ENCODE results near the gene CDH22.

CDH22 gene

DNA sequence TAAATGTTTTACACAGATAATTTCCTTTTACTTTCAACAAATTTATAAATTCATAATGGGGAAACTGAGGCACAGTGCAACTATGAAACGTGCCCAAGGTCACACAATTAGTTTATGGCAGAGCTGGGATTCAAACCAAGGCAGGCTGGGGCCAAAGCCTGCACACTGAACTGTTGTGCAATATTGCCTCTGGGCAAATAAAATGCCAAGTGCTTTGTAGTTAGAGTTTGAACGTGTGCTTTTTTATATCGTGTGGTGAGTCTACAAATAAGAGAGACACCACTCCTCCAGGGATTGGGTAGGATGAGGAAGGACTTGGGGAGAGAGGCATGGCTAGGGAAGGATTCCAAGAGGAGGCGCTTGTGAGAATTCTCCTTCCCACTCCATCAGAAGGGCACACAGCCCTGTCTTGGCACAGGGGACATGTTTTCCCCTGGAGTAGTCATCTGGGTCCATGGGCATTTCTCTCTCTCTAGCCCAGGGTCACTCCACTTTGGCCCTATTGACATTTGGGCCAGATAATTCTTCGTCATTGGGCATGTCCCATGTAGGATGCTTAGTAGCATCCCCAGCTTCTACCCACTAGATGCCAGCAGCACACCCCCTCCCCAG lies 2.8 kb upstream of the CDH22 start:
- TF ChIP-seq FOXA1 (IDR thresholded peaks at IDR 0.05) (no peak), ELF4 (IDR thresholded peaks at IDR 0.05) (no peak), FOXK2 (IDR thresholded peaks at IDR 0.05) (no peak), NFRKB (IDR thresholded peaks at IDR 0.05) (no peak), FOXM1 (IDR thresholded peaks at IDR 0.05; ENCODE audit: borderline replicate concordance) (no peak), SUZ12 (IDR thresholded peaks at IDR 0.05) (no peak), L3MBTL2 (conservative IDR thresholded peaks at IDR 0.05) (no peak), ARNT (IDR thresholded peaks at IDR 0.05) (no peak), CTBP1 (IDR thresholded peaks at IDR 0.05; ENCODE audit: borderline replicate concordance) (no peak), LEF1 (IDR thresholded peaks at IDR 0.05; ENCODE audit: borderline replicate concordance) (no peak), BHLHE40 (IDR thresholded peaks at IDR 0.05; ENCODE audit: borderline replicate concordance) (no peak), HDGF (IDR thresholded peaks at IDR 0.05; ENCODE audit: borderline replicate concordance) (no peak), SP1 (IDR thresholded peaks at IDR 0.05) (no peak), ZNF384 (IDR thresholded peaks at IDR 0.05) (no peak), TARDBP (IDR thresholded peaks at IDR 0.05) (no peak)
- TF ChIP-seq, protein P1, sequence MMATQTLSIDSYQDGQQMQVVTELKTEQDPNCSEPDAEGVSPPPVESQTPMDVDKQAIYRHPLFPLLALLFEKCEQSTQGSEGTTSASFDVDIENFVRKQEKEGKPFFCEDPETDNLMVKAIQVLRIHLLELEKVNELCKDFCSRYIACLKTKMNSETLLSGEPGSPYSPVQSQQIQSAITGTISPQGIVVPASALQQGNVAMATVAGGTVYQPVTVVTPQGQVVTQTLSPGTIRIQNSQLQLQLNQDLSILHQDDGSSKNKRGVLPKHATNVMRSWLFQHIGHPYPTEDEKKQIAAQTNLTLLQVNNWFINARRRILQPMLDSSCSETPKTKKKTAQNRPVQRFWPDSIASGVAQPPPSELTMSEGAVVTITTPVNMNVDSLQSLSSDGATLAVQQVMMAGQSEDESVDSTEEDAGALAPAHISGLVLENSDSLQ (IDR thresholded peaks at IDR 0.05): no peak
- no peak for DNase-seq (ENCODE audit: extremely low spot score)
- POLR2A ChIA-PET: no interaction called here
- CTCF ChIA-PET: interaction anchor here (1.0 kb wide), 1 partner anchor 14 kb away, joined by 4 read pairs; no protein-coding TSS in a partner anchor

DNA sequence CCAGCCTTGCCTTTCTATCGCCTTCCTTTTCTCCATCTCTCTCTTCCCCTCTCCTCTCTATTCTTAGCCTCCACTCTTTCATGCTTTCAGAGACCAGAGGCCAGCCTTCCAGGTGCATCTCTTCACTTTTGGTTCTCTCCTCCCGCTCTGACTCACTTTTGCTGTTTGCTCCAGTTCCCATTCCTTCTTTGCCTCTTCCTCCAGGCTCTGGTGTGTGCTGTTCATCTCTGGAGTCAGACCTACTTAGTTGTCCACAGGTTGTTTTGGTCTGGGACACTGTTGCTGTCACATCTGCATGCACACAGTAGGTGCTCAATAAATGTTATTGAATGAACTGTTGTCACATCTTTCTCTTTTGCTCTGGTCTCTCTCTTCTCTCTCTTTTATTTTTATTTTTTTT lies 1.6 kb upstream of the CDH22 start:
- POLR2A ChIA-PET: no interaction called here
- DNase-seq (ENCODE audit: extremely low spot score): no peak
- no peak for TF ChIP-seq LEF1 (IDR thresholded peaks at IDR 0.05; ENCODE audit: borderline replicate concordance)
- TF ChIP-seq SUZ12 (IDR thresholded peaks at IDR 0.05): no peak
- no peak for TF ChIP-seq FOXA1 (IDR thresholded peaks at IDR 0.05)
- TF ChIP-seq FOXK2 (IDR thresholded peaks at IDR 0.05): no peak
- no peak for TF ChIP-seq ZNF384 (IDR thresholded peaks at IDR 0.05)
- no peak for TF ChIP-seq BHLHE40 (IDR thresholded peaks at IDR 0.05; ENCODE audit: borderline replicate concordance)
- TF ChIP-seq HDGF (IDR thresholded peaks at IDR 0.05; ENCODE audit: borderline replicate concordance): no peak
- no peak for TF ChIP-seq TARDBP (IDR thresholded peaks at IDR 0.05)
- CTCF ChIA-PET: no interaction called here

DNA sequence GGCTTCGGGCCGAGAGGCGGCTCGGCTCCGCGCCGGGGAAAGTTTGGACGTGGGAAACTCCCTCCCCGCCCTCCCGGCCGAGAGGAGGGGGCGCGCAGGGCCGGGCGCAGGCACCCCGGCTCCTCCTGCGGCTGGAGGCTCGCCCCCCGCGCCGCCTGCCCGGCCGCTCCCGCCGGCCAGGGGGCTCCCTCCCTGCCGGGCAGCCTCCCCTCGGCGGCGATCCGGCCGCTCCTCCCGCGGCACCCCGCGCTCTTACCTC lies 370 bp downstream of the CDH22 start:
- DNase-seq (ENCODE audit: extremely low spot score): no peak
- CTCF ChIA-PET: interaction anchor here (1.4 kb wide), 1 partner anchor 175 kb away, joined by 3 read pairs; no protein-coding TSS in a partner anchor
- POLR2A ChIA-PET: interaction anchor here (1.4 kb wide), 1 partner anchor 56 kb away, joined by 3 read pairs; no protein-coding TSS in a partner anchor
- TF ChIP-seq BHLHE40 (IDR thresholded peaks at IDR 0.05; ENCODE audit: borderline replicate concordance): no peak
- TF ChIP-seq SUZ12 (IDR thresholded peaks at IDR 0.05): no peak
- TF ChIP-seq CTBP1 (IDR thresholded peaks at IDR 0.05; ENCODE audit: borderline replicate concordance): no peak
- TF ChIP-seq ARNT (IDR thresholded peaks at IDR 0.05): no peak

DNA sequence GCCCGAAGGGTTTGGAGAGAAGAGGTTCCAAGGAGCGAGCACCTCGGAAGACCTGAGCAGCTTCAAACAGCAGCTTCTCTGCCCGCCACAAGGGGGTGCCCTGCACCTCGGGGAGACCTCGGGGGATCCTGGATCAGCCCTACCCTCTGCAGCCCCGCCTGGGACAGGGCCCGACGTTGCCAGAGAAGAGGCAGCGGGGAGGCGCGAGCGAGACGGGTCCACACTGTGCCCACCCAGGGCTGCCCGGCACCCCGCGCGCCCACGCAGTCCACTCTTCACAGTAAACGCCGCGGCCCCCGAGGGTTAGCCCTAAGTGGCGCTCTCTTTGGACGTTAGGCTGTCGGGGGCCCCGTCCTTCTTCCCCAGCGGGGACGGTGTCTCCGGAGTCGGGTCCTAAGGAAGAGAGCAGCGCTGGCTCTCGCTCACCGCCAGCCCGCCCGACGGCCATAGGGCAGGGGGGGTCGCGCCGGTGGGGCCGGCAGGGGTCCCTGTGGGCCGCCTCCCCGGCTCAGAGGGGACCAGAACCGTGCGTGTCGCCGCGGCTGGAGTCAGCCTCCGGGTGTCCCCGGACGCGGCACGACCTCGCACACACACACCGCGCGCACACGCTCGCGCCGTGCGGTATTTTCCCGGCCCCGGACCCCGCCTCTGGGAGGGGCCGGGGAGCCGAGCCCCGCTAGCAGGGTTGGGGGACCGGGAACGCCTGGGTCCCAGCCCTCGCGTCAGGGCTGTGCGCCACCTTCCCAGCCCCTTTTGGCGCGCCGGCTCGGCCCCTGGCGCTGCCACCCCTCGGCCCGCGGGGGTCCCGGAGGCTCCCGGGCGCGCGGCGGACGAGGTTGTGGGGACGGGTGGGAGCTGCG lies 929 bp downstream of the CDH22 start:
- ChIA-PET POLR2A (interaction anchor here (0.6 to 1.4 kb wide), 3 partner anchors 42 to 57 kb away, joined by 3 read pairs; no protein-coding TSS in a partner anchor), CTCF (interaction anchor here (0.6 to 1.4 kb wide), 11 partner anchors 10 to 175 kb away, joined by 3 to 5 read pairs (median 4); no protein-coding TSS in a partner anchor)
- DNase-seq (ENCODE audit: extremely low spot score): peak; percentile 79
- no peak for TF ChIP-seq BHLHE40 (IDR thresholded peaks at IDR 0.05; ENCODE audit: borderline replicate concordance)
- TF ChIP-seq FOXK2 (IDR thresholded peaks at IDR 0.05): no peak
- TF ChIP-seq SUZ12 (IDR thresholded peaks at IDR 0.05): no peak

DNA sequence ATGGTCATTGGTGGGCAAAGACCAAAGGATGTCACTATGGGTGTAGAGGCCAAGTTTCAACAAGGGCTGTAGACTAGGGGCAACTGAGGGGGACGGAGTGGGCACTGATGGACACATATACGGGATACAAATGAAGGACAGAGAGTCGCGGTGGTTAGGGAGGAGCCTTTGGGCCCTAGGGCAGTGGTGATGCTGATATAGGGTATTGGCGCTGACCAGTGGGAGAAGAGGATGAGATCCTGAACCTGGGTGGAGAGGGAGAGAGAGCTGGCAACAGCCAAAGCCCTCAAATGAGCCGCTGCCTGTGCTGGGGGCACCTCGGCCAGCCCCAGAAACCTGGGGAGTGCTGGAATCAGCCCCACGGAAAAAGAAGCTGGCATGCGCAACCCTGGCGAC lies 1.6 kb downstream of the CDH22 start:
- POLR2A ChIA-PET: interaction anchor here (0.6 to 0.9 kb wide), 2 partner anchors 42 to 57 kb away, joined by 3 read pairs; no protein-coding TSS in a partner anchor
- CTCF ChIA-PET: interaction anchor here (0.6 to 1.0 kb wide), 10 partner anchors 10 to 174 kb away, joined by 3 to 5 read pairs (median 4); no protein-coding TSS in a partner anchor
- DNase-seq (ENCODE audit: extremely low spot score): no peak
- TF ChIP-seq, protein P1 (IDR thresholded peaks at IDR 0.05): no peak
- TF ChIP-seq L3MBTL2 (conservative IDR thresholded peaks at IDR 0.05) (no peak), SUZ12 (IDR thresholded peaks at IDR 0.05) (no peak), FOXM1 (IDR thresholded peaks at IDR 0.05; ENCODE audit: borderline replicate concordance) (no peak), ELF4 (IDR thresholded peaks at IDR 0.05) (no peak), SP1 (IDR thresholded peaks at IDR 0.05) (no peak), ARNT (IDR thresholded peaks at IDR 0.05) (no peak), LEF1 (IDR thresholded peaks at IDR 0.05; ENCODE audit: borderline replicate concordance) (no peak), FOXA1 (IDR thresholded peaks at IDR 0.05) (no peak), ZNF384 (IDR thresholded peaks at IDR 0.05) (no peak), HDGF (IDR thresholded peaks at IDR 0.05; ENCODE audit: borderline replicate concordance) (no peak), CTBP1 (IDR thresholded peaks at IDR 0.05; ENCODE audit: borderline replicate concordance) (no peak), TARDBP (IDR thresholded peaks at IDR 0.05) (no peak), NFRKB (IDR thresholded peaks at IDR 0.05) (no peak), FOXK2 (IDR thresholded peaks at IDR 0.05) (no peak), BHLHE40 (IDR thresholded peaks at IDR 0.05; ENCODE audit: borderline replicate concordance) (no peak)

DNA sequence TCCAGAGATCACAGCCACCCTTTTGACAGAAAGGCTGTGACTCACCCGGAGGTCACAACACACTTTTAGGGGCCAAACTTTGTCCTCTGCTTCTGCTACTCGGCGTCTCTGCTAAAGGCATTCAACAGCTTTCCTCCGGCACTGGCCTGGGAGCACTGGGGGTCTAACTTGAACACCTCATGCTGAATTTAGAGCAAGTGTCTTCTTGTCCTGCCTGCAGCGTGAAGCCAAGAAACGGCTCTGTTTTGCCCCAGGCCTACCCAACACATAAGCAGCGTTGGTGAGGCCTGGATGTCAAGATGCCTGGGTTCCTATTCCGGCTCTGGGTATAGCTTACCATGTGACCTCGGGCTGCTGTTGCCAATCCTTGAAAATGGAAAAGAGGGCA lies 2.3 kb downstream of the CDH22 start:
- POLR2A ChIA-PET: no interaction called here
- no peak for DNase-seq (ENCODE audit: extremely low spot score)
- CTCF ChIA-PET: interaction anchor here (1.3 kb wide), 1 partner anchor 43 kb away, joined by 6 read pairs; no protein-coding TSS in a partner anchor
- TF ChIP-seq NFRKB (IDR thresholded peaks at IDR 0.05): no peak
- no peak for TF ChIP-seq ELF4 (IDR thresholded peaks at IDR 0.05)
